Smooth muscle cell (in vitro differentiated cells): ENCODE results near the gene MED6. TPM values are rescaled to one million over a fixed set of nuclear protein-coding genes. Genes with fewer than 3 reads are reported as not detected.

ENCODE experiments used
- DNase-seq: peaks from one replicate; lab custom pipeline; 2025; ENCODE audit not compliant: unreplicated experiment; lab: John Stamatoyannopoulos, UW
- H2AFZ ChIP-seq: fragments of 200-600 bp; sonication (generic); 2 replicates; pipeline ENCODE4 v1.6.0; 2016; ENCODE audit warnings: antibody characterized with exemption, low read depth, mild to moderate bottlenecking
- H3F3A ChIP-seq: fragments of 200-600 bp; sonication (generic); 2 replicates; pipeline ENCODE4 v1.6.0; 2017; ENCODE audit warnings: antibody characterized with exemption, low read depth
- H3K27ac ChIP-seq: fragments of 200-600 bp; sonication (generic); 2 replicates; pipeline ENCODE4 v1.5.1; 2016; ENCODE audit warnings: low read depth, mild to moderate bottlenecking
- H3K27me3 ChIP-seq: fragments of 200-600 bp; sonication (generic); 2 replicates; pipeline ENCODE4 v1.6.1; 2016; ENCODE audit warnings: low read depth, mild to moderate bottlenecking
- H3K36me3 ChIP-seq: fragments of 200-600 bp; sonication (generic); 2 replicates; pipeline ENCODE4 v1.5.1; 2016; ENCODE audit warnings: low read depth
- H3K4me1 ChIP-seq: fragments of 200-600 bp; sonication (generic); 2 replicates; pipeline ENCODE4 v1.5.1; 2016; ENCODE audit warnings: low read depth
- H3K4me2 ChIP-seq: fragments of 200-600 bp; sonication (generic); 2 replicates; pipeline ENCODE4 v1.6.0; 2016; ENCODE audit warnings: mild to moderate bottlenecking
- H3K4me3 ChIP-seq: fragments of 200-600 bp; sonication (generic); 2 replicates; pipeline ENCODE4 v1.5.1; 2016; ENCODE audit warnings: mild to moderate bottlenecking
- H3K79me2 ChIP-seq: fragments of 200-600 bp; sonication (generic); 2 replicates; pipeline ENCODE4 v1.6.0; 2016; ENCODE audit warnings: low read depth, mild to moderate bottlenecking
- H3K9ac ChIP-seq: fragments of 200-600 bp; sonication (generic); 2 replicates; pipeline ENCODE4 v1.6.0; 2016; ENCODE audit warnings: low read depth
- H3K9me3 ChIP-seq: fragments of 200-600 bp; sonication (generic); replicated peaks from 2 replicates; pipeline ENCODE4 v1.5.1; 2016; ENCODE audit warnings: low read depth
- H4K20me1 ChIP-seq: fragments of 200-600 bp; sonication (generic); 2 replicates; pipeline ENCODE4 v1.6.0; 2016; ENCODE audit warnings: low read depth
- CTCF ChIP-seq: fragments of 200-600 bp; sonication (generic); IDR thresholded peaks from 2 replicates; pipeline ENCODE4 v1.5.1; 2017; ENCODE audit warnings: borderline replicate concordance, mild to moderate bottlenecking, antibody characterized with exemption; ENCODE audit not compliant: insufficient read depth, poor library complexity, severe bottlenecking
- WGBS: methylation state at CpG from one replicate; pipeline ENCODE4 v1.1.7; 2016; ENCODE audit warnings: low lambda C conversion rate; 5-methylcytosine and 5-hydroxymethylcytosine counted together
- polyA plus RNA-seq: library from polyadenylated mRNA; unstranded; fragments of >200 nt; fragmentation: Nextera tagmentation; extraction: Ambion mirVana; gene quantifications from 2 replicates; pipeline ENCODE4 v1.2.1, GENCODE V29; 2016
- total RNA-seq: library from RNA; depleted of rRNA; stranded (reverse); fragments of >200 nt; gene quantifications from 2 replicates; pipeline ENCODE4 v1.2.3, GENCODE V29; 2014

Gene MED6
- total and polyA plus RNA-seq, 2 experiments from 2014 or later, result 45.6 to 58.2 TPM

DNA sequence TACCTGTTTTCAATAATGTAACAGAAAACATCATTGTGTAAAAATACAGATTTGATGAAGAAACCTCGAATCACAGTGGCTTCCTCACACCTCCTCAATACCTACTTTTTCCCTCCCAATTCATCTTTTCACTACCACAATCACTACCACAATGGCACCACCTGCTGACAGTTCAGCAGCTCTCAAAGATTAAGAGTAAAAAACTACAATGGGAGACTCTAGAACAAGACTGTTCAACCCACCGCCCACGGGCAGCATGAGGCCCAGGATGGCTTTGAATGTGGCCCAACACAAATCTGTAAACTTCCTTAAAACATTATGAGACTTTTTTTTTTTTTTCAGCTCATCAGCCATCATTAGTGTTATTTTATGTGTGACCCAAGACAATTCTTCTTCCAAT, 15.2 kb downstream of the MED6 start:
- TF ChIP-seq CTCF, result no peak
- WGBS, result 99% methylated on average over 3 of the region's 3 CpGs
- Histone ChIP-seq H3K36me3 (peaks cover 39% of the 10 kb centered on the region), H3K79me2 (peaks cover 7% of the 10 kb centered on the region), H3F3A (no peaks in the 10 kb centered on the region), H3K4me3 (no peak overlapping the region), H4K20me1 (peaks cover 1% of the 10 kb centered on the region), H2AFZ (no peak overlapping the region), H3K9me3 (no peaks in the 10 kb centered on the region), H3K27ac (no peak overlapping the region), H3K27me3 (no peaks in the 10 kb centered on the region), H3K9ac (no peak overlapping the region), H3K4me1 (no peaks in the 10 kb centered on the region), H3K4me2 (no peak overlapping the region)
- DNase-seq, result no peak

DNA sequence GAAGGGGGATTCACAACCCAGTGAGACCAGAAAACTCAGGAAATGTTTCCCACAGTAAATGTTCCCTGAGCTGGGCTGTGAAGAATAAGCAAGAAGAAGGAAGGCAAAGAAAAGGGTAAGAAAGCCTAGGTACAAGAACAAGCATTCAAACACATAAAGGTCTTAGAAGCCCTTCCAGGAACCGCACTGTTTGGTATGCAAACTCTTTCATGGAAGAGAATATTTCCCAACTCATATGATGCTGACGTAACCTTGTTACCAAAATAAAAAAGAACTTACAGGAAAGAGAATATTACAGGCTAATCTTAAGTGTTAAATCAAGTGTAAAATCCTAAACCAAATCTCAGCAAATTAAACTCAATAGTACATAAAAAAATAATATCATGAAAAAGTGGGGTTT, 23.6 kb downstream of the MED6 start:
- Histone ChIP-seq H3K9me3 (no peaks in the 10 kb centered on the region), H3K36me3 (peaks cover 7% of the 10 kb centered on the region), H3K4me2 (no peak overlapping the region), H4K20me1 (no peaks in the 10 kb centered on the region), H3K4me1 (no peaks in the 10 kb centered on the region), H2AFZ (no peak overlapping the region), H3K4me3 (no peak overlapping the region), H3K79me2 (no peaks in the 10 kb centered on the region), H3K27ac (no peak overlapping the region), H3F3A (no peaks in the 10 kb centered on the region), H3K9ac (no peak overlapping the region), H3K27me3 (no peaks in the 10 kb centered on the region)
- WGBS, result 95% methylated on average over 2 of the region's 2 CpGs
- no peak for TF ChIP-seq CTCF
- DNase-seq, result no peak

GRCh38 chr14:70573050-70573449, 27.4 kb downstream of the MED6 start:
- Histone ChIP-seq H3K9ac (no peak overlapping the region), H3K4me1 (no peaks in the 10 kb centered on the region), H2AFZ (no peak overlapping the region), H4K20me1 (peaks cover 5% of the 10 kb centered on the region), H3K4me3 (no peak overlapping the region), H3K79me2 (peaks cover 3% of the 10 kb centered on the region), H3K9me3 (no peaks in the 10 kb centered on the region), H3K27me3 (no peaks in the 10 kb centered on the region), H3K36me3 (no peaks in the 10 kb centered on the region), H3F3A (no peaks in the 10 kb centered on the region), H3K27ac (no peak overlapping the region), H3K4me2 (no peak overlapping the region)
- 100% methylated on average over 1 of the region's 1 CpG for WGBS
- no peak for TF ChIP-seq CTCF
- no peak for DNase-seq

- no peaks in the 10 kb centered on the region for H3K27me3 ChIP-seq
- no peak overlapping the region for H2AFZ ChIP-seq
- H4K20me1 ChIP-seq, result peaks cover 5% of the 10 kb centered on the region
- no peaks in the 10 kb centered on the region for H3K9me3 ChIP-seq
- no peaks in the 10 kb centered on the region for H3K4me1 ChIP-seq
- DNase-seq, result no peak
- no peak for TF ChIP-seq CTCF
- WGBS, result 89% methylated on average over 2 of the region's 2 CpGs
- H3K27ac ChIP-seq, result no peak overlapping the region
- peaks cover 3% of the 10 kb centered on the region for H3K79me2 ChIP-seq
- no peak overlapping the region for H3K9ac ChIP-seq
- H3F3A ChIP-seq, result no peaks in the 10 kb centered on the region
- H3K36me3 ChIP-seq, result no peaks in the 10 kb centered on the region
- H3K4me3 ChIP-seq, result no peak overlapping the region
- no peak overlapping the region for H3K4me2 ChIP-seq
Measured at GRCh38 chr14:70571139-70571538, 29.3 kb downstream of the MED6 start.
